ENCODE data around the gene CCDC102B.

CCDC102B gene

GRCh38 chr18:68897286-68897685 is 99.4 kb downstream of the CCDC102B start:
- Histone ChIP-seq H3K4me3 (replicated peaks; ENCODE audit: insufficient read depth, low read length) (no peak overlapping the region), H3K27ac (replicated peaks) (no peak overlapping the region), H3K27me3 (ENCODE audit: insufficient read depth, poor library complexity, severe bottlenecking) (no peaks in the 10 kb centered on the region)
- DNase-seq (ENCODE audit: low read depth in 1 of 2, low spot score in 1 of 2): no peak
- TF ChIP-seq SPI1 (IDR thresholded peaks at IDR 0.05; ENCODE audit: borderline replicate concordance, low read depth): no peak
- TF ChIP-seq POLR2AphosphoS5 (IDR thresholded peaks at IDR 0.05; ENCODE audit: low read depth): no peak
- TF ChIP-seq GABPA (IDR thresholded peaks at IDR 0.05; ENCODE audit: low read depth): no peak
- TF ChIP-seq REST (IDR thresholded peaks at IDR 0.05; ENCODE audit: insufficient replicate concordance, low read depth): no peak
- no peak for TF ChIP-seq CTCF (IDR thresholded peaks at IDR 0.05; ENCODE audit: insufficient read depth, low read length)

- DNase-seq (ENCODE audit: low read depth in 1 of 2, low spot score in 1 of 2): no peak
- Histone ChIP-seq H3K4me3 (replicated peaks; ENCODE audit: insufficient read depth, low read length) (no peak overlapping the region), H3K27me3 (ENCODE audit: insufficient read depth, poor library complexity, severe bottlenecking) (no peaks in the 10 kb centered on the region), H3K27ac (replicated peaks) (no peak overlapping the region)
- TF ChIP-seq POLR2AphosphoS5 (IDR thresholded peaks at IDR 0.05; ENCODE audit: low read depth) (no peak), REST (IDR thresholded peaks at IDR 0.05; ENCODE audit: insufficient replicate concordance, low read depth) (no peak), SPI1 (IDR thresholded peaks at IDR 0.05; ENCODE audit: borderline replicate concordance, low read depth) (no peak)
These were observed 111.7 kb downstream of the CCDC102B start for GRCh38 chr18:68909579-68909978.

- TF ChIP-seq POLR2AphosphoS5 (IDR thresholded peaks at IDR 0.05; ENCODE audit: low read depth) (no peak), REST (IDR thresholded peaks at IDR 0.05; ENCODE audit: insufficient replicate concordance, low read depth) (no peak), GABPA (IDR thresholded peaks at IDR 0.05; ENCODE audit: low read depth) (no peak), CTCF (IDR thresholded peaks at IDR 0.05; ENCODE audit: insufficient read depth, low read length) (no peak), SPI1 (IDR thresholded peaks at IDR 0.05; ENCODE audit: borderline replicate concordance, low read depth) (no peak)
- Histone ChIP-seq H3K27ac (replicated peaks) (no peak overlapping the region), H3K4me3 (replicated peaks; ENCODE audit: insufficient read depth, low read length) (no peak overlapping the region), H3K27me3 (ENCODE audit: insufficient read depth, poor library complexity, severe bottlenecking) (no peaks in the 10 kb centered on the region)
- DNase-seq (ENCODE audit: low read depth in 1 of 2, low spot score in 1 of 2): no peak
These were observed 117.2 kb downstream of the CCDC102B start for GRCh38 chr18:68915061-68915460.
